Smooth muscle cell (in vitro differentiated cells): ENCODE results near the gene WDR86. TPM values are rescaled to one million over a fixed set of nuclear protein-coding genes. Genes with fewer than 3 reads are reported as not detected.

Source experiments
- DNase-seq: peaks from one replicate; lab custom pipeline; 2025; ENCODE audit not compliant: unreplicated experiment; lab: John Stamatoyannopoulos, UW
- H2AFZ ChIP-seq: fragments of 200-600 bp; sonication (generic); 2 replicates; pipeline ENCODE4 v1.6.0; 2016; ENCODE audit warnings: antibody characterized with exemption, low read depth, mild to moderate bottlenecking
- H3F3A ChIP-seq: fragments of 200-600 bp; sonication (generic); 2 replicates; pipeline ENCODE4 v1.6.0; 2017; ENCODE audit warnings: antibody characterized with exemption, low read depth
- H3K27ac ChIP-seq: fragments of 200-600 bp; sonication (generic); 2 replicates; pipeline ENCODE4 v1.5.1; 2016; ENCODE audit warnings: low read depth, mild to moderate bottlenecking
- H3K27me3 ChIP-seq: fragments of 200-600 bp; sonication (generic); 2 replicates; pipeline ENCODE4 v1.6.1; 2016; ENCODE audit warnings: low read depth, mild to moderate bottlenecking
- H3K36me3 ChIP-seq: fragments of 200-600 bp; sonication (generic); 2 replicates; pipeline ENCODE4 v1.5.1; 2016; ENCODE audit warnings: low read depth
- H3K4me1 ChIP-seq: fragments of 200-600 bp; sonication (generic); 2 replicates; pipeline ENCODE4 v1.5.1; 2016; ENCODE audit warnings: low read depth
- H3K4me2 ChIP-seq: fragments of 200-600 bp; sonication (generic); 2 replicates; pipeline ENCODE4 v1.6.0; 2016; ENCODE audit warnings: mild to moderate bottlenecking
- H3K4me3 ChIP-seq: fragments of 200-600 bp; sonication (generic); 2 replicates; pipeline ENCODE4 v1.5.1; 2016; ENCODE audit warnings: mild to moderate bottlenecking
- H3K79me2 ChIP-seq: fragments of 200-600 bp; sonication (generic); 2 replicates; pipeline ENCODE4 v1.6.0; 2016; ENCODE audit warnings: low read depth, mild to moderate bottlenecking
- H3K9ac ChIP-seq: fragments of 200-600 bp; sonication (generic); 2 replicates; pipeline ENCODE4 v1.6.0; 2016; ENCODE audit warnings: low read depth
- H3K9me3 ChIP-seq: fragments of 200-600 bp; sonication (generic); replicated peaks from 2 replicates; pipeline ENCODE4 v1.5.1; 2016; ENCODE audit warnings: low read depth
- H4K20me1 ChIP-seq: fragments of 200-600 bp; sonication (generic); 2 replicates; pipeline ENCODE4 v1.6.0; 2016; ENCODE audit warnings: low read depth
- CTCF ChIP-seq: fragments of 200-600 bp; sonication (generic); IDR thresholded peaks from 2 replicates; pipeline ENCODE4 v1.5.1; 2017; ENCODE audit warnings: borderline replicate concordance, mild to moderate bottlenecking, antibody characterized with exemption; ENCODE audit not compliant: insufficient read depth, poor library complexity, severe bottlenecking
- WGBS: methylation state at CpG from one replicate; pipeline ENCODE4 v1.1.7; 2016; ENCODE audit warnings: low lambda C conversion rate; 5-methylcytosine and 5-hydroxymethylcytosine counted together
- polyA plus RNA-seq: library from polyadenylated mRNA; unstranded; fragments of >200 nt; fragmentation: Nextera tagmentation; extraction: Ambion mirVana; gene quantifications from 2 replicates; pipeline ENCODE4 v1.2.1, GENCODE V29; 2016
- total RNA-seq: library from RNA; depleted of rRNA; stranded (reverse); fragments of >200 nt; gene quantifications from 2 replicates; pipeline ENCODE4 v1.2.3, GENCODE V29; 2014

WDR86 gene
- total and polyA plus RNA-seq, 2 experiments from 2014 or later = 1.3 to 4.1 TPM

GRCh38 chr7:151453326-151453791 lies 43.5 kb upstream of the WDR86 start:
- Histone ChIP-seq H3K36me3 (no peaks in the 10 kb centered on the region), H3K4me1 (no peaks in the 10 kb centered on the region), H3K4me2 (no peak overlapping the region), H3F3A (no peaks in the 10 kb centered on the region), H3K9me3 (no peaks in the 10 kb centered on the region), H2AFZ (no peak overlapping the region), H3K27me3 (no peaks in the 10 kb centered on the region), H3K9ac (no peak overlapping the region), H3K27ac (no peak overlapping the region), H3K4me3 (no peak overlapping the region), H4K20me1 (no peaks in the 10 kb centered on the region), H3K79me2 (no peaks in the 10 kb centered on the region)
- TF ChIP-seq CTCF = no peak
- no peak for DNase-seq
- WGBS = 90% methylated on average over 13 of the region's 13 CpGs

GRCh38 chr7:151452680-151453325 lies 43.0 kb upstream of the WDR86 start:
- no peaks in the 10 kb centered on the region for H3K36me3 ChIP-seq
- H3K9me3 ChIP-seq = no peaks in the 10 kb centered on the region
- no peak for TF ChIP-seq CTCF
- H3K9ac ChIP-seq = no peak overlapping the region
- H3K4me3 ChIP-seq = no peak overlapping the region
- H3F3A ChIP-seq = no peaks in the 10 kb centered on the region
- no peaks in the 10 kb centered on the region for H3K79me2 ChIP-seq
- DNase-seq = no peak
- H2AFZ ChIP-seq = no peak overlapping the region
- H3K27ac ChIP-seq = no peak overlapping the region
- 86% methylated on average over 15 of the region's 15 CpGs for WGBS
- H3K4me1 ChIP-seq = no peaks in the 10 kb centered on the region
- H4K20me1 ChIP-seq = no peaks in the 10 kb centered on the region
- H3K4me2 ChIP-seq = no peak overlapping the region
- H3K27me3 ChIP-seq = no peaks in the 10 kb centered on the region

GRCh38 chr7:151451626-151452571 lies 42.1 kb upstream of the WDR86 start:
- Histone ChIP-seq H3K79me2 (no peaks in the 10 kb centered on the region), H3K9me3 (no peaks in the 10 kb centered on the region), H3K4me3 (no peak overlapping the region), H3K9ac (no peak overlapping the region), H4K20me1 (no peaks in the 10 kb centered on the region), H3K36me3 (no peaks in the 10 kb centered on the region), H2AFZ (no peak overlapping the region), H3K27me3 (no peaks in the 10 kb centered on the region), H3K4me1 (no peaks in the 10 kb centered on the region), H3K4me2 (no peak overlapping the region), H3F3A (no peaks in the 10 kb centered on the region), H3K27ac (no peak overlapping the region)
- no peak for TF ChIP-seq CTCF
- no peak for DNase-seq
- 88% methylated on average over 23 of the region's 23 CpGs for WGBS
